ENCODE results near the gene CFL1.
A peak's percentile ranks its signal among the peaks of the same experiment; 100 is the strongest.

The CFL1 gene

GRCh38 chr11:65888163-65888814 is 30.3 kb upstream of the CFL1 start, which contains the start of gene FIBP:
Gene FIBP (minus strand): TSS chr11:65888471. CDS start chr11:65888418, 53 bp downstream.
- peak; percentile 92 to 97 (median 95) for DNase-seq (ENCODE audit: low read depth in 2 of 3, low spot score in 1 of 3)

GRCh38 chr11:65887723-65888162 is 29.8 kb upstream of the CFL1 start:
- DNase-seq (ENCODE audit: low read depth in 2 of 3, low spot score in 1 of 3): no peak

GRCh38 chr11:65886826-65887722 is 29.1 kb upstream of the CFL1 start:
- no peak for DNase-seq (ENCODE audit: low read depth in 2 of 3, low spot score in 1 of 3)

DNA sequence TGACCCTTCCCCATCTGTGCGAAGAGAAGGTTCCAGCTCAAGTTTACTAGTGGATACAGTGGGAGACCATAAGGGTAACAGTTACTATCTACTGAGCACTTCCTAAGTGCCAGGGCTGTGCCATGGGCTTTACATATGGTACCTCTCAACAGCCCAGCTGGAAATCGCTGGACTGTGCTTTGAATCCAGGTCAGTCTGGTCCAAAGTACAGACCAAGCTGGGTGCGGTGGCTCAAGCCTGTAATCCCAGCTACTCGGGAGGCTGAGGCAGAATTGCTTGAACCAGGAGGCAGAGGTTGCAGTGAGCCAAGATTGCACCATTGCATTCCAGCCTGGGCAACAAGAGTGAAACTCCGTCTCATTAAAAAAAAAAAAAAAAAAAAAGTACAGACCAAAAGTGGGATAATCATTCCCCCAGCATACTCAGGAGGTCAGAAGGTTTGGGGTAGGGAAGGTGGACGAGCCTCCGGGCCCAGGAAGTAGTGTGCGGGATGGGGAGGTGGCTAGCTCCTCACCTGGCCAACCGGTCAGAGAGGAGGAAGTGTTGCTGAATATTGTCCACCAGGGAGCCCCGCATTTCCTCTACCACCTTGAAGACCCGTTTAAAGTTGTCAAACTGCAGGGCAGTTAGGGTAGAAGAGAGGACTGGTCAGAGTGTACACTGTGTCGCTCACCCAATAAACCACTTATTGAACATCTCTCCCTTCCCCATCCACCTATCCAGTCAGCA is 28.0 kb upstream of the CFL1 start:
- no peak for DNase-seq (ENCODE audit: low read depth in 2 of 3, low spot score in 1 of 3)

- no peak for DNase-seq (ENCODE audit: low read depth in 2 of 3, low spot score in 1 of 3)
Observed at GRCh38 chr11:65885231-65885630, 27.3 kb upstream of the CFL1 start.

- DNase-seq (ENCODE audit: low read depth in 2 of 3, low spot score in 1 of 3): peak; percentile 59 to 78 (median 75)
Observed at GRCh38 chr11:65884716-65885092, 26.7 kb upstream of the CFL1 start.

DNA sequence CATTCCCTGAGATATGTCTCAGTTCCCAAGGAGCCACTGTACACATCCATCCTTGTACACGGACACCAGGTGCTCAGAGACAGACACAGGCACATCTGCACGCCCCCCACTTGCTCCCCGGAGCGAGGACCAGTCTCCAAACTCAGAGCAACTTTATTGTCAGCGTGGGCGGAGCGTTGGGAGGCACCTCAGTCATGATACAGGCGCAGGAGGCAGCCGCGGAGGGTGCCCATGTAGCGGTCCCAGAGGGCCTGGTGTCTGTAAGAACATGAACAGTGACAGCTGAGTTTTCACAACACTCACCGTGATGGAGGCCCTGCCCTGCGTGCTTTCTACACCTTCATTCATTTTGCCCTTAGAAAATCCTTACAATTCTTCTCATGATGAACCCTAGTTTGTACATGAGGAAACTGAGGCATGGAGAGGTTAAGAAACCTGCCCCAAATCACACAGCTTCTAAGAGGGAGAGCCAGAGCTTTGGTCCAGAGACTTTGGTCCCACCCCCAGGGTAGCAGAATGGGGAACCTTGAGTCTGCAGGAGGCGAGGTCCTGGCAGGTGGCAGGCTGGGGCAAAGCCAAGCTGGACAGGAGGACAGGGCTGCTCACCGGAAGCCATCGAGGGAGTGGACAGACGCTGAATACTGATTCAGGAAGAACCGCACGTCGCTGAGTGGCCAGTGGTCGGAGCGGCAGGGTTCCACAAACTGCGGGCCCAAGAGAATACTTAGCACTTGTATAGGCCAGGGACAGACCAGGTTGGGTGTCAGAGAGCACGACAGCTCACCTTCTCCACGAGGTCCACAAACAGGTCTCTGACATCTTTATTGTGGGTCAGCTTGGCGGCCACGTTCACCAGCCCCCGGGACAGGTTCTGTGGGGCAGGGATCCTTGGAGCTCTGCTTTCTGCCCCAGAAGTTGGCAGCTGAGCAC is 26.1 kb upstream of the CFL1 start:
- DNase-seq (ENCODE audit: low read depth in 2 of 3, low spot score in 1 of 3): no peak

GRCh38 chr11:65883058-65883761 is 25.2 kb upstream of the CFL1 start:
- no peak for DNase-seq (ENCODE audit: low read depth in 2 of 3, low spot score in 1 of 3)

- DNase-seq (ENCODE audit: low read depth in 2 of 3, low spot score in 1 of 3): no peak
Observed at GRCh38 chr11:65882120-65883057, 24.4 kb upstream of the CFL1 start.

- no peak for DNase-seq (ENCODE audit: low read depth in 2 of 3, low spot score in 1 of 3)
Observed at GRCh38 chr11:65880844-65881421, 23.0 kb upstream of the CFL1 start.

DNA sequence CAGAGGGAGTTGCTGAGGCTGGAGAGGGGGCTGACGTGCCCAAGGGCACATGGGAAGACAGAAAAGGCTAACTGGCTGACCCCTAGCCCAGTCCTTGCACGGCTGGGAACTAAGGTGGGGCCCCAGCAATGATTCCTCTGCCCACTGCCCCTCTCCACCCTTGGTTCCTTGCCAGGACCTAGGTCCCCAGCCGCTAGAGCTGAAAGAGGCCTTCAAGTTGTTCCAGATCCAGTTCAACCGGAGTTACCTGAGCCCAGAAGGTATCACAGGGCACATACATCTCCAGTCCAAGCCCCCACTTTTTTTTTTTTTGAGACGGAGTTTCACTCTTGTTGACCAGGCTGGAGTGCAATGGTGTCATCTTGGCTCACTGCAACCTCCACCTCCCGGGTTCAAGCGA is 22.0 kb upstream of the CFL1 start:
- DNase-seq (ENCODE audit: low read depth in 2 of 3, low spot score in 1 of 3): no peak

- DNase-seq (ENCODE audit: low read depth in 2 of 3, low spot score in 1 of 3): no peak
Observed at GRCh38 chr11:65879617-65880016, 21.6 kb upstream of the CFL1 start, which contains the start of gene CTSW. Gene CTSW (plus strand): TSS chr11:65879837. CDS start chr11:65879855, 18 bp downstream.

- peak; percentile 92 to 99 (median 92) for DNase-seq (ENCODE audit: low read depth in 2 of 3, low spot score in 1 of 3)
Observed at GRCh38 chr11:65873318-65874156, 15.6 kb upstream of the CFL1 start.

DNA sequence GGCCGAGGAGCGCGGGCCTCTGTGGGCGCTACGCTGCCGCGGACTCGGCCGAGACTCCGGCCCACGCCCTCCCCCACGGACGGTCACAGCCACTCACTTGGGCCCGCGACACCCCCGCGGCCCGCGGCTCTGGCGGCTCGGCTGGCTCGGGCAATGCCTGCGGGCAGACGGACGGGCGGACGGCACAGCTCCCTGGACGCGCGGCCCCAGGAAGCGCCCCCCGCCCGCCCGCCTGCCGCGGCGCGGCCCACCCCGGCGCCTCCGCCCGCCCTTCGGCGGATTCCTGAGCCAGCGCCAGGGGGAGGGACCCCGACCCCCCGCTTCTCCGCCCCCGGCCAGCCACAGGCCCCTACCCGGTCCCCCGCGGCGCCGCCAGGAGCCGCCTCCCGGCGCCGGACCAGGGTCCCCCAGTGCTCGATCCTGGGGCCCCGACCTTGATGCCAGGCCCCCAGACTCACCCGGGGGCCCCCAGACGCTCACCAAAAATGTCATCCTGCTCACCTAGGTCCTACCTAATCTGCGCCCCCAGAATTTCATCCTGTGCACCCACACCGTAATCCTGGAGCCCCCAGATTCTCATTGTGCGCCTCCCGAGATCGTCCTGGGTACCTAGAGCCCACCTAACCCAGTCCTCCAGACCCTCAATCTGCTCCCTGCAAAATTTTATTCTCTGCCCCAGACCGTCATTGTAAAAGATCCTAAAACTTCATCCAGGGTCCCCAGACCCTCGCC is 14.8 kb upstream of the CFL1 start, which contains the start of gene EFEMP2:
Gene EFEMP2 (minus strand): TSS at position 215 of the 732 bp plus-strand sequence. CDS start 446 bp downstream, outside the sequence.
- no peak for DNase-seq (ENCODE audit: low read depth in 2 of 3, low spot score in 1 of 3)

- DNase-seq (ENCODE audit: low read depth in 2 of 3, low spot score in 1 of 3): no peak
Observed at GRCh38 chr11:65871811-65872548, 14.0 kb upstream of the CFL1 start.

All from stimulated activated CD4-positive, alpha-beta T cell treated with anti-CD3 and anti-CD28 coated beads, Interleukin-12 subunit alpha, Interleukin-12 subunit beta, amount 100 ng/mL, for 48 hours (primary cell).